Epithelial cell of esophagus (primary cell): Measurements from ENCODE around the gene IL34.

Source experiments
- DNase-seq: peaks from one replicate; pipeline ENCODE4 v3.0.0; 2010; ENCODE audit warnings: low read depth
- H3K4me3 ChIP-seq: 2 replicates; pipeline ENCODE4 v1.5.1; 2011; ENCODE audit warnings: mild to moderate bottlenecking, low read length, control low read depth
- CTCF ChIP-seq: IDR thresholded peaks from 2 replicates; pipeline ENCODE4 v1.5.1; 2011; ENCODE audit warnings: low read depth, mild to moderate bottlenecking, low read length, control low read depth, inconsistent platforms; ENCODE audit not compliant: insufficient read depth; ENCODE audit errors: missing control alignments

IL34 gene

GRCh38 chr16:70659953-70660671, 13.8 kb downstream of the IL34 start:
- DNase-seq: no peak
- H3K4me3 ChIP-seq: no peak overlapping the region
- TF ChIP-seq CTCF: no peak

GRCh38 chr16:70660672-70661350, 14.5 kb downstream of the IL34 start:
- DNase-seq: no peak
- no peak for TF ChIP-seq CTCF
- no peak overlapping the region for H3K4me3 ChIP-seq

GRCh38 chr16:70661534-70661917, 15.2 kb downstream of the IL34 start:
- no peak overlapping the region for H3K4me3 ChIP-seq
- TF ChIP-seq CTCF: no peak
- DNase-seq: no peak

DNA sequence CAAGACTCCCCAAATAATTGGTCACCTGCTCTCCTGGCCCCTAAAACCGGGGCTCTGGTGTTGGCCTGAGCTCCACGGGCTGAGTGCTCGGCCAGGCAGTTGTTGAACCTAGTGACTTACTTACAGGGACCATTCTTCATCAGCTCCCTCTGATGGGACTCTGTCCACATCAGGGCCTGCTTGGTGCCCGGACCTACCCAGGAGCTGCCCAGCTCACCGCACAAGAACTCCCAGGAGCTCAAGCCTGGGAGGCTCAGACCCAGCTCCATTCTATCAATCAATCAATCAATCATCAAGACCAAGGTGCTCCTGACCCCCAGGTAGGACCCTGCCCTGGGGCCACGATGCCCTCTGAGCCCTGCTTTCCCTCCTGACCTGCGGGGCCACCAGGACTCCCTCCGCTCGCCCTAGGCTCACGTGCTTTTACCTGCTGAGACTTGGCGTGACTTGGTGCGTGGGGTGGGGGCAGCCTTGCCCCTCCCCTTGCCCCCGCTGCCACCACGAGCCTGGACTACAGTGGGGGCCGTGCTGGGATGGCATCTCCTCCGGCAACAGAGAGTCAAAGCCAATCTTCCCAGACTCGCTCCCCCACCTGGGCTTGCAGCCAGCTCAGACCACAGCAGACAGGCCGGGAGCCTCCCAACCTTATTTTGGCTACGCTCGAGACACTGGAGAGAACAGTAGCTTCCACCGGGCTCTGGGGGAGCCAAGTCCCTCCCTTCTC, 15.7 kb downstream of the IL34 start:
- no peak for TF ChIP-seq CTCF
- no peak for DNase-seq
- no peak overlapping the region for H3K4me3 ChIP-seq

GRCh38 chr16:70662991-70663523, 16.7 kb downstream of the IL34 start:
- DNase-seq: no peak
- no peak for TF ChIP-seq CTCF
- H3K4me3 ChIP-seq: no peak overlapping the region

DNA sequence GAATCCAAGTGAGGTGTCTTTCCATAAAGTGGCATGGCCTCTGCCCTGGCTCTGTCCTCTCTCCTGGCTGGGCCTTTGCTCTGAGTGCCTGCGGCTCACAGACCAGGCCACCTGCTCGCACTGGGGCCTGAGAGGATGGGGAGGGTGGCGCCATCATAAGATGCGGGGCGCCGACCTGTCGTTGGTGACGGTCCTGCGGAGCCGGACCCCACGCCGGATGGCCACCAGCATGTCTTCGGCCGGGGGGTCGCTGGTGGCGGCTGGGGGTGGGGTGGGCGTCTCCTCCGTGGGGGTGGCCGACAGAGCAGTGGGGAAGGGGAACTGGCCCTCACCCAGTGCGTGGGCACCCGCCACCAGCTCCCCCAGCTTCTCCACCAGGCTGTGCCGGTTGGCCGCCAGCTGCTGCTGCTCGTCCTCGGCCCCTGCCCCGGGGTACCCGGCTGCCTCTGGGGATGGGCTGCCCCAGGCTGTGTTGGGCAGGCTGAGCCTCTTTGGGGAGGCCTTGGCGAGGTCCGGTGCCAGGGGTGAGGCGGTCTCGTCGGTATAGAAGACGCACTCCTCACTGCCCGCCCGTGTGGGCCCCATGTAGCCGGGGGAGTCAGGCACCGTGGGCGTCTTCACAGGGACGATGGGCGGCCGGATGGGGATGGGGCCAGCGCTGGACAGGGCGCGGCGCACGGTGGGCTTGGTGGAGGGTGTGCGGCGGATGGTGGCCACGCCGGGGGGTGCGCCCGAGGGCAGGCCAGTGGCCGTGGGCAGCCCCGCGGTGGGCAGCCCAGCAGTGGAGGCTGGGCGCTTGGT, 17.4 kb downstream of the IL34 start:
- DNase-seq: no peak
- TF ChIP-seq CTCF: no peak
- no peak overlapping the region for H3K4me3 ChIP-seq
